Astrocyte of the cerebellum (primary cell): ENCODE measurements around the gene PSD.

Experiments used
- DNase-seq: peaks from one replicate; pipeline ENCODE4 v3.0.0-alpha.2; 2011; ENCODE audit warnings: low read depth
- H3K4me3 ChIP-seq: 2 replicates; pipeline ENCODE4 v1.5.1; 2011; ENCODE audit warnings: mild to moderate bottlenecking, low read depth, low read length, moderate library complexity
- in situ Hi-C: cut with HindIII; loops from 2 replicates; pipeline ENCODE4 v1.10.0; 2017; ENCODE audit warnings: low sequenced_read_pairs
- TF ChIP-seq, protein P1 (sequence below): IDR thresholded peaks from 2 replicates; pipeline ENCODE4 v1.5.1; 2012; ENCODE audit warnings: low read length, low read depth, moderate library complexity, mild to moderate bottlenecking; ENCODE audit errors: missing control alignments

Gene PSD

GRCh38 chr10:102400598-102401341, 17.8 kb downstream of the PSD start:
- TF ChIP-seq, protein P1, sequence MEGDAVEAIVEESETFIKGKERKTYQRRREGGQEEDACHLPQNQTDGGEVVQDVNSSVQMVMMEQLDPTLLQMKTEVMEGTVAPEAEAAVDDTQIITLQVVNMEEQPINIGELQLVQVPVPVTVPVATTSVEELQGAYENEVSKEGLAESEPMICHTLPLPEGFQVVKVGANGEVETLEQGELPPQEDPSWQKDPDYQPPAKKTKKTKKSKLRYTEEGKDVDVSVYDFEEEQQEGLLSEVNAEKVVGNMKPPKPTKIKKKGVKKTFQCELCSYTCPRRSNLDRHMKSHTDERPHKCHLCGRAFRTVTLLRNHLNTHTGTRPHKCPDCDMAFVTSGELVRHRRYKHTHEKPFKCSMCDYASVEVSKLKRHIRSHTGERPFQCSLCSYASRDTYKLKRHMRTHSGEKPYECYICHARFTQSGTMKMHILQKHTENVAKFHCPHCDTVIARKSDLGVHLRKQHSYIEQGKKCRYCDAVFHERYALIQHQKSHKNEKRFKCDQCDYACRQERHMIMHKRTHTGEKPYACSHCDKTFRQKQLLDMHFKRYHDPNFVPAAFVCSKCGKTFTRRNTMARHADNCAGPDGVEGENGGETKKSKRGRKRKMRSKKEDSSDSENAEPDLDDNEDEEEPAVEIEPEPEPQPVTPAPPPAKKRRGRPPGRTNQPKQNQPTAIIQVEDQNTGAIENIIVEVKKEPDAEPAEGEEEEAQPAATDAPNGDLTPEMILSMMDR: no peak
- in situ Hi-C loops: no loop called here

GRCh38 chr10:102400076-102400475, 18.5 kb downstream of the PSD start:
- DNase-seq: no peak
- no peak overlapping the region for H3K4me3 ChIP-seq
- in situ Hi-C loops: no loop called here
- TF ChIP-seq, protein P1: no peak

More at GRCh38 chr10:102400598-102401341, 17.8 kb downstream of the PSD start:
- DNase-seq: no peak
- H3K4me3 ChIP-seq: no peak overlapping the region

GRCh38 chr10:102399217-102400021, 19.2 kb downstream of the PSD start:
- in situ Hi-C loops: no loop called here
- H3K4me3 ChIP-seq: peak overlapping the region; percentile 51
- DNase-seq: no peak
- TF ChIP-seq, protein P1: peak; percentile 88

DNA sequence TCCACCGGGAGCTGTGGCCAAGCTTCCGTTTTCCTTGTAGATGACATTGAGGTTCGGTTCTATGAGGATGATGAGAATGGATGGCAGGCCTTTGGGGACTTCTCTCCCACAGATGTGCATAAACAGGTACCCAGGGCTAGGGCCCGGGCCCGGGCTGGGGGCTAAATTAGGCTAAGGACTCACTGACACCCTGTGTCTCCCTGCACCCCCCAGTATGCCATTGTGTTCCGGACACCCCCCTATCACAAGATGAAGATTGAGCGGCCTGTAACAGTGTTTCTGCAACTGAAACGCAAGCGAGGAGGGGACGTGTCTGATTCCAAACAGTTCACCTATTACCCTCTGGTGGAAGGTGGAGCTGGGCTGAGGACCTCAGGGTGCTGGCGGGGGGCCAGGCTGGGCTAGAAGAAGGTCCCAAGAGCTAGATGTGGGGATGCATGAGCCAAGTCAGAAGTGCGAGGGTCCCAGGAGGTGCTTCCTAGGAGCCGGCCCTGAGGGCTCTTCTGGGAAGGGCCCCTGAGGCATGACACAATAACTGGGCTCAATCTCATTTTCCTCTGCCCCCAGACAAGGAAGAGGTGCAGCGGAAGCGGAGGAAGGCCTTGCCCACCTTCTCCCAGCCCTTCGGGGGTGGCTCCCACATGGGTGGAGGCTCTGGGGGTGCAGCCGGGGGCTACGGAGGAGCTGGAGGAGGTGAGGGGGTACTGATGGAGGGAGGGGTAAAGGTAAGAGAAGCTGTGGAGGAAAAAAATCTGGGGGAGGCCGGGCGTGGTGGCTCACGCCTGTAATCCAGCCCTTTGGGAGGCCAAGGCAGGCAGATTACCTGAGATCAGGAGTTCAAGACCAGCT, 20.2 kb downstream of the PSD start:
- TF ChIP-seq, protein P1: no peak
- DNase-seq: no peak
- in situ Hi-C loops: no loop called here
- H3K4me3 ChIP-seq: no peak overlapping the region

- TF ChIP-seq, protein P1: no peak
- no peak for DNase-seq
- in situ Hi-C loops: no loop called here
- H3K4me3 ChIP-seq: no peak overlapping the region
These were observed 21.1 kb downstream of the PSD start for GRCh38 chr10:102397222-102398171.
